NCI-H460 (cell line): Measurements from ENCODE around the gene GLE1. TPM values are rescaled to one million over a fixed set of nuclear protein-coding genes. Genes with fewer than 3 reads are reported as not detected.
A peak's percentile ranks its signal among the peaks of the same experiment; 100 is the strongest.
"Not testable (repeated sequence)": the region's sequence is repeated elsewhere in the genome, so short reads cannot be mapped to it uniquely, and the experiment has no call there.

Experiments
- DNase-seq: peaks from one replicate; pipeline ENCODE4 v3.0.0-alpha.2; 2016; ENCODE audit warnings: low read depth; ENCODE audit errors: extremely low read depth
- total RNA-seq: library from RNA; depleted of rRNA; stranded (reverse); fragments of >200 nt; shearing (Covaris generic); gene quantifications from 2 replicates; pipeline ENCODE4 v1.2.3, GENCODE V29; 2014

Gene GLE1
- total RNA-seq, 1 experiment from 2014 or later: 36.6 TPM

DNA sequence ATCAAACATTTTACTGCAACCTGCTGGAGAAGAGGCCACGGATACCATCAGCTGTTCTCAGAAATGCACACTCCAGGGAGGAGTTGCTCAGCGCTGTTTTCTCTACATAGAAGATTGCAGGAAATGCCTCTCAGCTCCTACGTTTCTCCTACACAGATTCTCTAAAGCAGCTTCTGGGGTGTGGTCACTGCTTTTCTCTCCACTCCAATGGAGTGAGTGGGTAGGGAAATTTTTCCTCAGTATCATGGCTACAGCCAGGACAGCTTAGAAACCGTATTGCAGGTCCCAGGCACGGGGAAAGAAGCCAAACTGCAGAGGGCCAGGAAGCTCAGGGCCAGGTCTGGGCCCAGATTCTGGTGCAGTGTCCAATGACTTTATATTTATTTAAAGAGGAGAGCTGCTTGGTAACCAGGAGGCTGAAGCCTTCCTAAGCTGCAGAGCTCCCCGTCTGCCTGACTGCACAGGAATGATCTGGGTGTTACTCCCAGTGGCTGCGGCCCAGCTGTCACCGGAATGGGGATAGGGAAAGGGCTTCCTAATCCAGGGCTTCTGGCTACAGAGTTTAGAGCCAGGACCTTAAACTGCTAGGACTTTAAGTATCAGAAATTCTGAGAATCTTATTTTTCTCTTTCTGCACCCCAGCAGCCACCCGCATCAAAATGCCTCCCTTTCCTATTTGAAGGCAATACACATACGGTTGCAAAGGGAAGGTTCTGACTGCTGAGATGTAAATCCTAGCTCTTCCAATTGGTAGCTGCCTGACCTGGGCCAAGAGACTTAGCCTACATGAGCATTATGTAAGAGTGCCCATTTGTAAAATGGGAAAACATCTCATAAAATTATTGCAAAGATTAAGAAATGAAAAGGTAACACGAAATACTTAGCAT lies 46.5 kb downstream of the GLE1 start:
- no peak for DNase-seq

DNA sequence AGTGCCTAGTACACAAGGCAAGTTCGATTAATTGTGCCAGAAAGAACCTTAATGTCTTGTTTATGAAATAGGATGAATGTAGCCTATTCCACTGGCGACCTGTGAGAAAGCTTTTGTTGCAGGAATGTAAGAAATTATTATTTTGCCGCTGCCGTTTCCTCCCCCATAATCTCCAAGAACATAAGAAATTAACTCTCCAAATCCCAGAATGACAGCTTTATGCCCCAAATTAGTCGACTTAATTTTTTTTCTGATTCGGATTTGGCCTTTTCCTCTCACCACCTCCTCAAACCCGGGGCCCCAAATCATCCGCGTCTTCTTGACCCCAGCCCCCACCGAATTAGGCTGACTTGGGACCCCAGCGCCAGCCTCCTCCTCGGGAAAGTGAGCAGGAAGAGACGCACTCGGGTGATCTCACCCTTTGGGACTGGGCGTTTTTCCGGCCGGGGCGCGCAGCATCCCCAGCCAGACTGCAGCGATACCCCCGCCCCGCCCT lies 47.2 kb downstream of the GLE1 start:
- no peak for DNase-seq

DNA sequence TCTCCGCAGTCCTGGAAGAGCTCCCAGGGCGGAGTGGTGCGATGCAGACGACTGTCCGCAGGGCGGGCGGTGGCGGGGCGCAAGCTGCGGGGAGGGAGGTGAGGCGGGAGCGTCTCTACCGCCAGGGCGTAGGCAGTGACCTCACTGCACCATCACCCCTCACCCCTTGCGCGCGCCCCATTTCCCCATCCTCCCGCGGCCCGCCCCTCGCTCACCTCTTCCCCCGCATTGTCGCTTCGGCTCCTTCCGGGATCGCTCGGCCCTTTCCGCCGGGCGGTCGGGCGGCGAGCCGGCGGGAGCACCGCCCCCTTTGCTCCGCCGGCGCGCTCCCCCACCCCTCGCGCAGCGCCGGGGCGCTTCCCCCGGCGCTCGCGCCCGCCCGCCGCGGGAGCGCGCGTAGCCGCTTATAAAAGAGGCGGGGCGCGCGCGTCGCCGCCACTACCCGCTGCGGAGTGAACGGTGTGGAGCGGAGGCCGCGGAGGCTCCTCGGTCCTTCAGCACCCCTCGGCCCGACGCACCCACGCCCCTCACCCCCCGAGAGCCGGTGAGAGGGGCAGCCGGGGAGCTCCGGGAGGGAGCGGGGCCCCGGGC lies 47.7 kb downstream of the GLE1 start, which contains the start of gene SPTAN1:
SPTAN1 (plus strand) TSS at position 435 of the 591 bp plus-strand sequence. CDS start 14,154 bp downstream, outside the sequence.
- peak; percentile 84 for DNase-seq

DNA sequence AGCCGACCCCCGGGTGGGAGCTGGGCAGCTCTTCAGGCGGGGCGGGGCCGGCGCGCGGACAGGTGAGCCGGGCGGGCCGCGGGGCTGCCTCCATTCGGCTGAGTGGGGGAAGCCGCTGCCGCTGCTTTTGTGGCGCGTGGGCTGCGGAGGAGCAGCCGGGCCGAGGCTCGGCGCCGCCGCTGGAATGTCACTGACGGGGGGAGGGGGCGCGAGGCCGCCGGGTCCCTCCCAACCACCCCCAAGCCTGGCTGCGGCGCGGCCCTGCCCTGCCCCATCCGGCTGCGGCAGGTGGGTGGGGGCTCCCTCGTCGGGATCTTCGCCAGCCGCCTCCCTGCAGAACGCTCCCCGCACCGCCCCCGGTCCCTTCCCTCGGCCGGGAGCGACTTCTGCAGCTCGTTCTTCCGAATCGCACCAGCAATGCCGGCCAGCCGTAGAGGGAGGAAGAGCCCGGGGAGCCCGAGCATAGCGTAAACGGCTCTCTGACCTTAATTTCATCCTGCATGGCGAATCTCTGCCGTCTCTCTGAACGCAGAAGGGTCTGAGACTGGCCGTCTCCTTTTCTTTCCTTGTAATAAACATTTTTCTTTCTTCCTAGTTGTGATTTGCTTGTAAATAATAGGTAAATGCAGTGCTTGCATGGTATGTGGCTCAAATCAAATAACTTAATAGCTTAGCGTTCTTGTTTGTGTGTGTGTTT lies 48.4 kb downstream of the GLE1 start:
- DNase-seq: no peak

DNA sequence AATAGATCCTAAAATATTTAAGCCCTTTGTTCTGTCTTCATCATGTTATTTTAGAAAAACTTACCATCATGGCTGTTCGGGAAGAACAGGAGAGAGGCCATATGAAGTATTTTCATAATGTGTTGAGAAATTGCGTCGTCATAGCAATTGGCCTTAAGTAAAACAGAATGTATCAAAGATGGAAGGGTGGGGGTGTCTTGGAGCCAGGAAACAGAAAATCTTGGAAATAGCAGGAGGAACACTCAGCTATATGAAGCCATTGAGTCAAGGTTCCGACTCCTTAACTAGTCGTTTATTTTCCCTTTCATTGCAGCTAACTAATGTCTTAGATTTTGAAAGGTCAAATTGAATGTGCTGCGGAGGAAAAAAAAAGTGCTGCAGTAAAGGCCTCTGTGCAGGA lies 49.2 kb downstream of the GLE1 start:
- no peak for DNase-seq

DNA sequence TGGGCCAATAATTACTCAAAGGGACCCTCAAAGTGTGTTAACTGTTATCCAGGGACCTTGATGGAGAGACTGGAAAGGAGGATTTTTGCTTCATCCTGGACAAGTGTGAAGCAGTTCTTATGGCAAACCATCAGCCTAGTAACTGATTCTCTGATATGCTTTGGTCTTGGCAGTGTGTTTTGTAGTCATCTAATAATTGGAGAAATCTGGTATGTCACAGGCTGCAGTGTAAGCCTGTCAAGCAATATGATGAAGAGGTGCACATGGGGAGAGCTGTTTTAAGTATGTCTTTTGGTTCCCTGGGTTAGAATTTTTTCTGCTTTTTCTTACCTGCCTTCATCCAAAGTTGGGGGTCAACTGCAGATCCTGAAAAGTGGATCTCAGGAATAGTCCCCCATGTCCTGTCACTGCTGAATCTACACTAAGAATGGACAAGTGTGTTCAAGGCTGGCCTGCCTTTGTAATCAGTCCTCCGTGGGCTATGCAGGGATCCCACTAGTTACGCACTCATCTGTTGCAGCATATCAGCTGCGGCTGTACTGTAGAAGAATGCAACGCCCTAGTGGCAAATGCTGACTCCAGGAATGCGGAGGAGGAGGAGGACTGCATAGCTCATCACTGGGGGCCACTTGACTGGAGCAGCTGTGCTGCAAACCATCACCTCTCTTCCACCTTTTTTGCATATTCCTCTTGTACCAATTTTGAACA lies 49.8 kb downstream of the GLE1 start:
- DNase-seq: peak; percentile 72

DNA sequence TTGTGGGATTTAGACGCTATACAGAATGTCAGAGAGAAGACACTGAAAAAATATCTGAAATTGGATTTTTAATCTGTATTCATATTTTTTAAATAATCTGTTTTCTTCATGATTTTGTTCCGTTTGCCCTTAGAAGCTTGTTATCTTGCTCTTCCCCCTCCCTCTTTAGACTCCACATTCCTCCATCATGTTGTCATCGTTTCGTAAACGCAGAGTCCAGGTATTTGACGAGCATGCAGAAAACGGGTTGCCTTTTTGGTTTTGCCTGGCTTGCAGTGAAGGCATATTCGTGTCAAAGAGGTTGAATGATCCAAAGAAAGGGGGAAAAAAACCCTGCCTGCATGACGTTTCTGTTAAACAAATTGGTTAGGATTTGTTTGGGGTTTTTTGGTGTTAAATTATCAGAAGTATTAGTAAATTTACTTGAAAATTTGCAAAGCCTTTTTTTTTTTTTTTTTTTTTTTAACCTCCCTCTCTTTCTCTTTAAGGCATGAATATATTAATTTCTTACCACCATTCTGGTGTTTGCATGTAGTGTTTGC lies 50.7 kb downstream of the GLE1 start:
- peak; percentile 49 for DNase-seq

DNA sequence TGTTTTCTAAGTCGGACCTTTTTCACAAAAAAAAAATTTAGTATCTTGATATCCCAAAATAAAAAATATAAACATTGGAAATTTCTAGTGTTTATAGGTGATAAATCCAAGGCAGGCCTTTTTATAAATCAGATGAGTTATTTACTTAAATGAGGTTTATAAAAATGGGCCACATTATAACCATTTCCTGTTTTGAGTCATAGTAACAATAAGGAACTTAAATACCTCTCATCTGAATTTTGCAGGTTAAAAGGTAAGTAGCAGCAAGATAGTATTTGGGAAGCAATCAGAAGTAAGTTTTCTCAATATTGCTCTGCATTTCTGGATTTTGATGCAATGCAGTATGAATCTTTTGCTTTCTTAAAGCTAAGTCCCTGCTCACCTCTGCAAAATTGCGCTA lies 51.8 kb downstream of the GLE1 start:
- DNase-seq: no peak

DNA sequence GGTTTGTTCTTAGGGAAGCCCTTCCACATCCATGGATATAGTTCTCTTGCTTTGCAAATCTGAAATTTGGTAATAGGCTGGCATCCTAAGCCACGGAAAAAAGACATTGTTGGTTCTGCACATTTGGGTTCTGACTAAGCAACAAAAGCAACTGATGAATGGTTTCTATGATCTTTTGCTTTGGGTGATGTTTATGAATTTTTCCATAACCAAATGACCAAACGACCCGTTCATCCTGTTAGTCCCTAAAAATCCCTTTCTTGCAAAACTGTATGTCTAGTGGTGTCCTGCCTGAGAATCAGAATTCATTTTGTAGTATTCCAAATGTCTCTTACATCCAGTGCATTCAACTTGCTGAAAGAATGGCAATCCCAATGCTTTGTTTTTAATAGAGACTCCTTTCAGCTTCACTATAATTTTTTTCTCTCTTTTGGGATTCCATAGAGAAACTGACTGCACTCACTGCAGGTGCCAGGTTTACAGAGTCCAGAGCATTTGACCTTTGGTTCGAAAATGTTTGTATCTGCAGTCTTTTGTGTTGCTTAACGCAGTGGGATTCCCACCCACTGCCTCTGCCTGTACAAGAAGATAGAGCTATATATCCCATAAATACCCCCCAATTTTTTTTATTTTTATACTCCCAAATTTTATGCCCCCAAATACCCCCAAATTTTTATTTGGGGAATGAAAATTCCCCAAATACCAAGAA lies 52.6 kb downstream of the GLE1 start:
- no peak for DNase-seq

DNA sequence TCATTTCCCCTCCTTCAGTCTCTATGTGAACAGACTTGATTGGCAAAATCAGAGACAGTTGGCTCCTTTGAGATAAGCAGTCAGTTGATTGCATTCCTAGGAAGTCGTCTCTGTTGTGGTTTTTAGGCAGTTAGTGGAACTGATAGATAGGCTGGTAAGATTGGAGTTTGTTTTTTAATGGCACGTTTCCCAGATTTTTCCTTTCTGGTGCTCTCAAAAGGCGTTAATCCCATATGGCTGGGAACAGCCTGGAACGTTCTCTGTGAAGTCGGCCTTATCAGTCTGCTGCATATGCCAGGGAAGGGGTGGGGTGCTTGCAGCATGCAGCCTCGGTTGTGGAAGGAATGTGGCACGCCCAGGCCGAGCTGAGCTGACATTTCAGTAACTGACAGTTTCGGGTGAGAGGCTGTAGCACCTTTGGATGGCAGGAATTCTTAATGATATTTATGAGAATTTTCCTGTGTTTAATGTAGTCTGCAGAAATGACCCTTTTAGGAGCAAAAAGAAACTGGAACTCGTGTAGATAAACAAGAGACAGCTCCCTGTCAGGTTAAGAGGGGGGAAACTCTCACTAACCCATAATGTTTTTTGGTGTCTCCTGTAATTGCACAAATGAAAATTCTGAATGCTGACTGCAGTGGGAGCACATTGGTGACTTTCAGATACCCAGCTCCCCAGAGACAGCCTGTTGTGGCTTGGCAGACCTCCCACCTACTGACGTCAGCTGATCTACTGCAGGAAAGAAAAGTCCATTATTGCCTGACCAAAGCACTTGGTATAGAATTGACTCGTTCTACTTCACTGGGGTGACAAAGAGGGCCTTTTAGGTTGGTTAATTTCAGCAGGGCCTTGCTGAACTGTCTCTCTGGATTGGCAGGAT lies 54.2 kb downstream of the GLE1 start:
- DNase-seq: peak; percentile 43

DNA sequence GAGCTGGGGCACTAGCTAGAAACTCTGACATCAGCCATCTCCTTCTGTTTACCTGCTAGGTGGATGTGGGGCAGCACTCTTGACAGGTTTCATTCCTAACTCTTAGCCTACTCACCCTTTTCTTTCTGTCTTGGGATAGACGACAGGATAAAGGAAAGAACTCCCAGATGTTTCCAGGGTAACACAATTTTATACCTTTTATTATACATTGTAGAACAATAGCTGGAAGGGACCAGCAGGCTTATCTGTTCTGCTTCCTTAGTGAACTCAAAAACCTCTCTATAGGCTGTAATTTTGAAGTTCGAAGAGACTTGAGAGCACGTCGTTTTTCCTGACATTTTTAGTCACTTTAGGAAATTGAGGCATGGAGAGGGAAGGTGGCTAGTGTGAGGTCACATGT lies 61.1 kb downstream of the GLE1 start:
- no peak for DNase-seq

DNA sequence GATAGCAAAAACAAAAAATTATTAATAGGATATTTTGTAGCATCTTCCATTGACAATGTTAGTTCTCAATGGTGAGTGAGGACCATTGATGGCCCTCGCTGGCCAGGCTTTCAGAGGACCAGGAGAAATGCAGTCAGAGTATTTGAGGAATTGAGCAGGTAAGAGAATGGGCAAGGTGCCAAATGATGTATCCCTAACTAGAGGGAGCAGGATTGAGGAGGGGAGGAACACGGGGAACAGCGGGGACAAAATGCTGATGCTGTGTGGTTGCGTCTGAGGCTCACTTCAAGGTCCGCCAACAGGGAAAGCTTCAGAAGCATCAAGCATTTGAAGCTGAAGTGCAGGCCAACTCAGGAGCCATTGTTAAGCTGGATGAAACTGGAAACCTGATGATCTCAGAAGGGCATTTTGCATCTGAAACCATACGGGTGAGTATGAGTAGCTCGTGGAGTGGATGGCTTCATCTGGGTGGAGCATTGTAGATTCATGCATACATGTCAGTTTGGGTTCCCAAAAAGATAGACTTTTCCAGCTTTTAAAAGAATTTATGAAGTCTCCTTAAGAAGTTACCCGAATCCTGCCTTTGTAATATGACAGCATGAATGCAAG lies 64.1 kb downstream of the GLE1 start:
- no peak for DNase-seq

DNA sequence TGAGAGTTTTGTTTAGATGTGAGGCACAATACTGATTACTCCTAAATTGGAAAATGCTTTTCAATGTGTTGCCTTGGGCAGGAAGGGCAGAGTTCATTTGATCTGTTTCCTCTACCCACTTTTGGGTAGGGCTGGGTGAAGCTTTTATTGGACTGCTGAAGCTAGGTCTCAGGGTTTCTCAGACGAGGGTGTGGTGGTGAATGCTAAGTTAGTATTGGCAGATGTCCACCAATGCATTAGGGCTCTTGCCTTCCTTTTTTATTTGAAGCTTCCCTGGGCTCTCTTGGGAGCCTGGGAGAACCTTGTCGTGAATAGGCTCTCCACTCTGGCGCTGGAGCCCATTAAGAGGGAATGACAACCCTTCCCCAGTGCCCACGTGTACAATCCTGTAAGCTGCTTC lies 71.0 kb downstream of the GLE1 start:
- no peak for DNase-seq

DNA sequence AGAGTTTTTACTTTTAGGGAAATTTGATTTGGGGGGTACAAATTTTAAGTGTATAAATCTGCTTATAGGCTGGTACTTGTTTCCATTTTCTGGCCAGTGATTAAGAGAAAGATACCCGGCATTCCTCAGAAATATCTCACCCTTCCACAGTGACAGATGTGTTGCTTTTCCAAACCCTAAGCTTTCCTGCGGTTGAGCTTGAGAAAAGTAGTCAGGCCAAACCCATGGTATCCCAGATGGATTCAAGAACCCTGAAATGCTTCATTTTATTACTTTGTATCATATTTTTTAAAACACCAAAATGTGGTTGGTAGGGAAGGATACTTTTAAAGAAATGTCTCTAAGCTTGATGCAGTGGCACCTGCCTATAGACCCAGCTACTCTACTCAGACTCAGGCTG lies 71.4 kb downstream of the GLE1 start:
- DNase-seq: no peak

DNA sequence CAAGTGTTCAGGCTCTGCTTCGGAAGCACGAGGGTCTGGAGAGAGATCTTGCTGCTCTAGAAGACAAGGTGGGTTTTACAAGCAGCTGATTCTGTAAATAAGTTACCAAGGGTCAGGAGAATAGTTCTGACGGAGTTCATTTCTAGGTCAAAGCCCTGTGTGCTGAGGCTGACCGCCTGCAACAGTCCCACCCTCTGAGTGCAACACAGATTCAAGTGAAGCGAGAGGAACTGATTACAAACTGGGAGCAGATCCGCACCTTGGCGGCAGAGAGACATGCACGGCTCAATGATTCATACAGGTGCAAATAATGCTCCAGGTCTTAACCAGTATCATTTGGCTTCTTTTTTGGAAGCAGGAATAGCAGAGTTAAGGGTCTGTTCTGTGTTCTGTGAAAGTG lies 72.7 kb downstream of the GLE1 start:
- no peak for DNase-seq

DNA sequence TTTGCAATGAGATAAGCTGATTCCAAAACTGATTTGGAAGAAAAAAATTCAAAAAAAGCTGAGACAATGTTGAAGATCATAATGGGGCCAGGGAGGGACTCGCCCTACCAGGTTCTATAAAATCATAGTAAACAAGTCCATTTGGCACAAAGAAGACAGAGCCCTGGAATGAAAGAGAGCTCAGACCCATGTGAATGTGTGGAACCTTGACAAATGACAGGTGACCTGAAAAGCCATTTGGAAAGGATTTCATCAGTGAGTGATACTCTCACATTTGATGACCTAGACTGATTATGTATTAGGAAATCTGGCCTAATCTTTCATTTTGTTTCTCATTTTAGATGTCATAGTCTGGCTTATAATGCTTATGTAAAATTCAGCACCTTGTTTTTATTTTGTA lies 74.7 kb downstream of the GLE1 start:
- no peak for DNase-seq

DNA sequence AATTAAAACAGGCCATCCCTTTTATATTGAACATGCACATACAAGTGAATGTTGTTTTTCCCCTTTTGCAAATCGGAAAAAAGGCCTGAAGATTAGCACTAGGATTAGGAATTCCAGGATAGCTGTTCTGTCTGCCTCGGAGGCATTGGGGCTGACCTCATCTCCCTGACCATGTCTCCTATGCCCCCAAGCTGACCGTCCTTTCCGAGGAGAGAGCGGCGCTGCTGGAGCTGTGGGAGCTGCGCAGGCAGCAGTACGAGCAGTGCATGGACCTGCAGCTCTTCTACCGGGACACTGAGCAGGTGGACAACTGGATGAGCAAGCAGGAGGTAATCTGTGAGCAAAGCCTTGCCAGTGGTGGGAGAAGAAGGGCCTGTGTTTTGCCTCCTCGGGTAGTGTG lies 76.2 kb downstream of the GLE1 start:
- no peak for DNase-seq

DNA sequence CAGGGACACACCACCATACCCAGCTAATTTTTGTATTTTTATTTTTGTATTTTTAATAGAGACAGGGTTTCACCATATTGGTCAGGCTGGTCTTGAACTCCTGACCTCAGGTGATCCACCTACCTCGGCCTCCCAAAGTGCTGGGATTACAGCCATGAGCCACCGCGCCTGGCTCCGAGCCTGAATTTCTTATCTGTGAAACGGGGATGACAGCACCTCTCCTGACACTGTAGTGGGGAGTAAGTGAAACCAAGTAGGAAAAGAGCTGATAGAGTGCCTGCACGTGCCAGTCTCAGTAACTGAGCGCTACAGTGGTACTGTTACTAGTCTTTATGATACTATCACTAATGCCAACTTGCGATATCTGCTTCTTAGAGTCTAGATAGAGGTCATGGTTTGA lies 80.6 kb downstream of the GLE1 start:
- DNase-seq: not testable (repeated sequence)
